Progenitor cell of endocrine pancreas (in vitro differentiated cells): Measurements from ENCODE around the gene RASGRF2. TPM values are rescaled to one million over a fixed set of nuclear protein-coding genes. Genes with fewer than 3 reads are reported as not detected.

ENCODE experiments used
- DNase-seq: peaks from one replicate; pipeline ENCODE4 v3.0.0; 2021; ENCODE audit warnings: low spot score; ENCODE audit not compliant: unreplicated experiment
- H3K27ac Mint-ChIP-seq: 2 replicates; pipeline ENCODE4 v1.8.0; 2021; ENCODE audit warnings: mild to moderate bottlenecking, moderate library complexity, mixed read lengths
- H3K27me3 Mint-ChIP-seq: 2 replicates; pipeline ENCODE4 v1.8.0; 2021; ENCODE audit warnings: mixed read lengths
- H3K36me3 Mint-ChIP-seq: 2 replicates; pipeline ENCODE4 v1.8.0; 2022; ENCODE audit warnings: mixed read lengths; ENCODE audit not compliant: insufficient read depth
- H3K4me1 Mint-ChIP-seq: 2 replicates; pipeline ENCODE4 v1.8.0; 2021; ENCODE audit warnings: low read depth, mixed read lengths
- H3K4me3 Mint-ChIP-seq: 2 replicates; pipeline ENCODE4 v1.8.0; 2021; ENCODE audit warnings: low read depth, mild to moderate bottlenecking, moderate library complexity, mixed read lengths
- H3K9me3 Mint-ChIP-seq: 2 replicates; pipeline ENCODE4 v1.8.0; 2021; ENCODE audit warnings: low read depth, mixed read lengths
- total RNA-seq: library from RNA; stranded (reverse); gene quantifications from 2 replicates; pipeline ENCODE4 v1.2.1, GENCODE V29; 2021
- TF ChIP-seq, protein P1 (sequence below): fragments of 200-600 bp; sonication (generic); IDR thresholded peaks from one replicate; pipeline ENCODE4 v1.5.0; 2021; ENCODE audit warnings: antibody characterized with exemption, mild to moderate bottlenecking; ENCODE audit not compliant: unreplicated experiment

Gene RASGRF2
- total RNA-seq, 1 donor from 2014 or later = 0.62 TPM

DNA sequence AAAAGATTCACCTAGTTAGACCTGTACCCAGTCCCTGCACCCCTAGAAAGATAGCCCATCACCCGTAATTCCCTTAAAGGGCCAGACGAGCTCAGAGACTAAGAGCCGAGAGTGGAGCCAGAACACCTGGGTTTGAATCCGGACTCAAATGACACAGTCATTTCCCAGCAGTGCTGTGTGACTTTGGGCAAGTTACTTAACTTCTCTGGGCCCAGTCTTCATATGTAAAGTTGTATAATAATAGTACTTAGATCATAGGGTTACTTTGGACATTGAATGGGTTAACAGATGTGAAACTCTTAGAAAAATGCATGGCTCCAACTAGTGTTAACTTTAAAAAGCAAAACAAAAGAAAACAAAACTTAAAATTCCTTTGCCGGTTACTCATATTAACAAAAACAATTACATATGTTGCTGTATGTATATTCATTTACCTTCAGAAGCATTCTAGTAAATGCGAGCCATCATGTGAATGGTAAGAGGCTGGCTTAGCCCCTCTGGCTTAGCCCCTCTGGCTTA lies 40.4 kb upstream of the RASGRF2 start:
- Mint-ChIP-seq H3K36me3 (no peaks in the 10 kb centered on the region), H3K4me1 (no peaks in the 10 kb centered on the region), H3K9me3 (no peaks in the 10 kb centered on the region), H3K27me3 (no peaks in the 10 kb centered on the region), H3K4me3 (no peak overlapping the region), H3K27ac (no peak overlapping the region)
- TF ChIP-seq, protein P1, sequence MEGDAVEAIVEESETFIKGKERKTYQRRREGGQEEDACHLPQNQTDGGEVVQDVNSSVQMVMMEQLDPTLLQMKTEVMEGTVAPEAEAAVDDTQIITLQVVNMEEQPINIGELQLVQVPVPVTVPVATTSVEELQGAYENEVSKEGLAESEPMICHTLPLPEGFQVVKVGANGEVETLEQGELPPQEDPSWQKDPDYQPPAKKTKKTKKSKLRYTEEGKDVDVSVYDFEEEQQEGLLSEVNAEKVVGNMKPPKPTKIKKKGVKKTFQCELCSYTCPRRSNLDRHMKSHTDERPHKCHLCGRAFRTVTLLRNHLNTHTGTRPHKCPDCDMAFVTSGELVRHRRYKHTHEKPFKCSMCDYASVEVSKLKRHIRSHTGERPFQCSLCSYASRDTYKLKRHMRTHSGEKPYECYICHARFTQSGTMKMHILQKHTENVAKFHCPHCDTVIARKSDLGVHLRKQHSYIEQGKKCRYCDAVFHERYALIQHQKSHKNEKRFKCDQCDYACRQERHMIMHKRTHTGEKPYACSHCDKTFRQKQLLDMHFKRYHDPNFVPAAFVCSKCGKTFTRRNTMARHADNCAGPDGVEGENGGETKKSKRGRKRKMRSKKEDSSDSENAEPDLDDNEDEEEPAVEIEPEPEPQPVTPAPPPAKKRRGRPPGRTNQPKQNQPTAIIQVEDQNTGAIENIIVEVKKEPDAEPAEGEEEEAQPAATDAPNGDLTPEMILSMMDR = no peak
- no peak for DNase-seq

DNA sequence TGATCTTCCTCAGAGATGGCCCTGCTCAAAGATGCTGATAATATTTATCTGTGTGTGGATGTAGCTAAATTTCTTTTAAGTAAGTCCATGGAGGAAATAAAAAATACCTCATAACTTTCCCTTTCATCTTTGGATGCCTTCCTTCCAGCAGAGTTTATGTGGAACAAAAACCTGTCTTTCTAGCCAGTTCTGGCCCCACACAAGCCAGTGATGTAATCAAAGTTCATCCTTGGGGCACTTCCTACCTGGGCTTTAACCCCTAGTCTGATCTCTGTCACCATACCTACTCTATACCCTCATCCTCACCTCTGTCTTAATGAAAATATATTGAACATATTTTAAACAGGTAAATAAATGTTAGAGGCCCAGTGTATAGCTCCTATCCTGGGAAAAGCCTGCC lies 39.8 kb upstream of the RASGRF2 start:
- DNase-seq = no peak
- Mint-ChIP-seq H3K4me3 (no peak overlapping the region), H3K27me3 (no peaks in the 10 kb centered on the region), H3K36me3 (no peaks in the 10 kb centered on the region), H3K27ac (no peak overlapping the region), H3K4me1 (no peaks in the 10 kb centered on the region), H3K9me3 (no peaks in the 10 kb centered on the region)
- TF ChIP-seq, protein P1 = no peak

DNA sequence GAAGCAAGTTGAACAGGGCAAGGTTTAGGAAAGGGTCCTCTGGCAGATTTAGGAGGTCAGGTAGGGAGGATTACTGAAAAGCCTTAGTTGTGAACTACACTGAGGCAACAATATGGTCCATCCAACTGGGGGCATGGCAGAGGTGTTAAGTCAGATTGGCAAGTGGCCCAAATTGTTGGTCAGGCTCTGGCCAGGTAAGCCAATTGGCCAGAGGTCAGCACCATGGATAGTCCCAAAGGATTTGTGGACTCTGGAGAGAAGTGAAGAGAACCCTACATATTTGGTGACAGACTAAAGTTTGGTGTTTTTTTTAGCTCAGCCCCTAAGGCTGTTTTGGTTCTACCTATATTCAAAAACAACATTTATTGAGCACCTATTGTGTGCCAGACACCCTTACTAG lies 39.1 kb upstream of the RASGRF2 start:
- Mint-ChIP-seq H3K4me3 (no peak overlapping the region), H3K36me3 (no peaks in the 10 kb centered on the region), H3K9me3 (no peaks in the 10 kb centered on the region), H3K27ac (no peak overlapping the region), H3K4me1 (no peaks in the 10 kb centered on the region), H3K27me3 (no peaks in the 10 kb centered on the region)
- TF ChIP-seq, protein P1 = no peak
- DNase-seq = no peak

DNA sequence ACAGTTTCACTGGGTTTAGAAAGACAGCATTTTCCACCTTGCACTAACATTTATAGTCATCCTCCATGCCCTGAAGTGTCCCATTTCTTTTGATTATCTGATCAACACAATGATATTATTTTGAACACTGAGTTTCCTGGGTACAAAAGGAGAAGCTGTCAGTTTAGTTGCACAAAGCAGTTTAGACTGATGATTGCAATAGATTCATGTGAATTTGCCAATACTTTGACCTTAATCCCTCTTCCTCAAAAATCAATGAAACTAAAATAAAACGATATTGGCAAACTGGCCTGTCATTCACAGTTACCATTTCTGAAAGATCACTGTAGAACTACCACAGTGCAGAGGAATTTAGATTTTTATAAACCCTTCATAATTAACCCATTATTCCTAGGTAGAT lies 34.2 kb upstream of the RASGRF2 start:
- H3K9me3 Mint-ChIP-seq = no peaks in the 10 kb centered on the region
- H3K27me3 Mint-ChIP-seq = no peaks in the 10 kb centered on the region
- no peak for DNase-seq
- peaks cover 2% of the 10 kb centered on the region for H3K4me1 Mint-ChIP-seq
- H3K4me3 Mint-ChIP-seq = no peak overlapping the region
- H3K27ac Mint-ChIP-seq = no peak overlapping the region
- TF ChIP-seq, protein P1 = no peak
- H3K36me3 Mint-ChIP-seq = no peaks in the 10 kb centered on the region

DNA sequence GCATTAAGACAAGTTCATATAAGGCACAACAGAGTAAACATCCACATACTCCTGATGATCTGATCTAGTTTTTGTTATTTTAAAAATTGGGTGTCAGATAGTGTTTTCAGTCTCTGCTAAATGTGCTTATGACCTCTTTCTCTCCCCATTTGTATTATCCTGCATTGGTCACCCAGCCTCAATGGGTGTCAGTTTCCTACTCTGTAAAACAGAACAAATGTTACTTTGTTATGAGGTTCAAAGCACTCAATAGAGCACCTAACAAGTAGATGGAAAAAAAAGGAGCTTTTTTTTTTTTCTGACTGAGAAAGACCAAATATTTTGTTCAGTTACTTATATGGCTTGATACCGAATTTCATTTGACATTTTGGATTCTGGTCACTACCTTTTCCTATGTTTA lies 33.6 kb upstream of the RASGRF2 start:
- DNase-seq = no peak
- Mint-ChIP-seq H3K9me3 (no peaks in the 10 kb centered on the region), H3K4me3 (no peak overlapping the region), H3K36me3 (no peaks in the 10 kb centered on the region), H3K27ac (no peak overlapping the region), H3K4me1 (peaks cover 2% of the 10 kb centered on the region), H3K27me3 (no peaks in the 10 kb centered on the region)
- TF ChIP-seq, protein P1 = no peak
